HFF-Myc (cell line): ENCODE data around the gene WBP1.

Experiments used
- DNase-seq: peaks from one replicate; pipeline ENCODE4 v3.0.0-alpha.2; 2011; ENCODE audit warnings: low read depth; ENCODE audit errors: extremely low read depth
- H3K4me3 ChIP-seq: replicated peaks from 2 replicates; pipeline ENCODE4 v1.5.1; 2011; ENCODE audit warnings: low read depth, mild to moderate bottlenecking, control low read depth, low read length
- CTCF ChIP-seq: IDR thresholded peaks from 2 replicates; pipeline ENCODE4 v1.5.1; 2012; ENCODE audit warnings: mild to moderate bottlenecking, low read depth, low read length, control low read depth; ENCODE audit errors: missing control alignments

The WBP1 gene

GRCh38 chr2:74502720-74503505 is 44.7 kb downstream of the WBP1 start:
- H3K4me3 ChIP-seq = peak overlapping the region; percentile 38
- DNase-seq = peak; percentile 41

DNA sequence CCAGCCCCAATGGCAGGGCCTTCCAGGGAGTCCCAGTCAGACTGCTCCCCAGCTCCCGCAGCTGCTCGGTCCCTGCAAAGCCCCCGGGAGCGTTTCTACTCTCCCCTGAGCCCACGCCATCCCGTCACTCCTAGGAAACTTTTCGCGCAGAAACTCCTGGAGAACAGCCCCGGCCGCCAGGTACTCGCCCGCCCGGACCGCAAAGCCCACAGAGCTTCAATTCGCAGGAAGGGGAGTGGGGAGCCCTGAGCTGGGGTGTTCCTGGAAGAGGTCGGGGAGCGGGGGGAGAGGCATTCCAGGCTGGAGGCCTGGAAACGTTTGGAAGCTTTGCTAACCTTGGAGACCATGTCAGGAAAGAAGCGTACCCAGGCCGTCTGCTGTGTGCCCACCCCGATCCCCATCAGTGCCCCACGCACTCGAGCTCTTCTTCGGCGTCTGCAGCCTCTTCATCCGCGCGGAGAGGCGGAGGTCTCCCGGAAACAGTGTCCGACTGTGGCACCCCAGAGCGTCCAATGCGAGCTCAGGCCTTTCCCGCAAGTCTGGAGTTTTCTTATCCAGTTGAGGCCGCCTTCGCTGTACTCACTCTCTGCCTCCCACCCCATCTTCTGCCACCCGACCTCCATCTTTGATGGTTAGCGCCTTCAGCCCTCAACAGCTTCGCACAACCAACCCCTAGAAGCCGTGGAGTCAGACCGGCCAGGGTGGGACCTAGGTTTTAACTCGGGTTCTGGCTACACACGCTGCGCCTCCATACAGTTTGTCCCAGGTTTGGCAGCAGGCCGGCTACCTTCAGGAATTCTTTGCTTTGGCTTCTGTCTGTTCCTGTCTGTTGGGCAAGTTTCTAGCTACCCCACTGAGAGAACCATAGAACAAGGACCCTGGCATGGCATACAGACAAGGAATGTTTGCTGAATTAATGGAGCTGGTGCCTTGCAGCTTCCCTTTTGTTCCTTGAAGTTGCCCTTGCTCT is 45.6 kb downstream of the WBP1 start:
- no peak for DNase-seq
- H3K4me3 ChIP-seq = peak overlapping the region; percentile 38; the same call in 1 of the 2 replicates

More at GRCh38 chr2:74502720-74503505, 44.7 kb downstream of the WBP1 start:
- TF ChIP-seq CTCF = no peak

DNA sequence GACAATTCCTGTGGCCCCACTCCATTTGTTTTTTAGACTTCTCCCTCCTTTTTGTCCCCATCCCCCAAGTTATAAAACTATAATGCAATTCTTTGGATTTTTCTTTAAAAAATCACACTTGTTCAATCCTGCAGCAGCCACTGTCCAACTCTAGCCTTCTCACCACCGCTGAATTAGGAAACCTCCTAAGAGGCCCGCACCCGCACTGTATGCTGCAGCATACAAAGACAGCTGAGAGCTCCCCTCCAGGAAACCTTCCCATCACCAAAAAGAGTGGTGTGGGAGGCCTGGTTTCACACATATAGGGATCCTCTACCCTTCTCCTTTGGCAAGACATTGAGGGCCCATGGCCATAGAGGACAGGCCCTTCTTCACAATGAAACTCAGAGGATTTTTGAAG is 46.4 kb downstream of the WBP1 start:
- no peak overlapping the region for H3K4me3 ChIP-seq
- no peak for TF ChIP-seq CTCF

More for the DNA sequence above, 45.6 kb downstream of the WBP1 start:
- TF ChIP-seq CTCF = no peak

DNA sequence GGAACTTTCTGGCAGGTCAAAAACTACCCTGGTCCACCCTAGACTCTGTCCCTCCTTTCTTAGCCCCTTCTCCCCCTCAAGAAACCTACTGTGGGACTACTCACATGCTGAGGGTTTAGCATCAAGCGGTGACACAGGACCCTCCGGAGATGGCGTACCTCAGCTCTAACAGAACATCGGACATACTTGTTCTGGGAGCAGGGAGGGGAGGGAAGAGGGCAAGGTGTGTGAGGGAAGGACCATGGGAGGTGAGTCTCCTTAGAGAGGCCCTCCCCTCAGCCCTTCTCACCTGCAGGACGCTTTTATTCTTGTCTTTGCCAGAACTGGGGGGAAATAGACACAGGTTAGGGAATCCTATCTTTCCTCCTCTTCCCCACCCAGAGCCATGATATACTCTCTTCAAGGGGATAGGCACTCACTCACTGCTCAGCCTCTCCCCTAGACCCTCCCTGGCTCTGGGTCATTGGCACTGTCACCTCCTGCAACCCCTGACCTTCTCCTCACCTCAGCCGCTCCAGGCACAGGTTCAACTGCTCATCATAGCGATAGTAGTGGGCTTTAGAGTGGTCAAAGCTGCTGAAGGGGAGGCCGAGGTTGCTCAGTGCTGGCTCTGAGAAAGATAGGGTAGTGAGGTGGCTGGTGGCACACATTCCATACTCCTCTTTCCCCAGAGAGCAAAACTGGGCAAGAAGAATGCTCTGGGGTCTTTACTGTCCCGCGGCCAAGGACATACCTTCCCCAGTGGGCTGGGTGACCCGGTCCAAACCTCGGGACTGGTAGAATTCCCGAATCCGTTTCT is 47.4 kb downstream of the WBP1 start:
- peak overlapping the region; percentile 73 for H3K4me3 ChIP-seq
- no peak for TF ChIP-seq CTCF
- DNase-seq = no peak

More for the DNA sequence above, 46.4 kb downstream of the WBP1 start:
- no peak for DNase-seq

- TF ChIP-seq CTCF = peak; percentile 60
- peak within 1 kb of the TSS; percentile 73 for H3K4me3 ChIP-seq
These were observed 49.1 kb downstream of the WBP1 start, which contains the start of gene PCGF1 for GRCh38 chr2:74507145-74507925. PCGF1 (minus strand) TSS chr2:74507695; CDS start chr2:74507668, 27 bp downstream.

More at GRCh38 chr2:74507145-74507925, 49.1 kb downstream of the WBP1 start, which contains the start of gene PCGF1:
- DNase-seq = peak; percentile 92
